Testis (tissue), 2 donors: ENCODE measurements around the gene NLGN4X.

Experiments used
- POLR2A ChIP-seq: fragments of 450-650 bp; IDR thresholded peaks from one replicate; pipeline ENCODE4 v1.6.1; 2017; ENCODE audit warnings: antibody characterized with exemption, mild to moderate bottlenecking, moderate library complexity
- TF ChIP-seq, protein P1 (sequence below), 3 experiments: fragments of 450-650 bp in 2 of 3; fragments of 200-600 bp in 1 of 3; sonication (generic) in 1 of 3; IDR thresholded peaks; one replicate each; pipeline ENCODE4 v1.5.1; 2016 to 2019; ENCODE audit warnings: antibody characterized with exemption in 3 of 3, mild to moderate bottlenecking in 2 of 3, moderate library complexity in 1 of 3

DNA sequence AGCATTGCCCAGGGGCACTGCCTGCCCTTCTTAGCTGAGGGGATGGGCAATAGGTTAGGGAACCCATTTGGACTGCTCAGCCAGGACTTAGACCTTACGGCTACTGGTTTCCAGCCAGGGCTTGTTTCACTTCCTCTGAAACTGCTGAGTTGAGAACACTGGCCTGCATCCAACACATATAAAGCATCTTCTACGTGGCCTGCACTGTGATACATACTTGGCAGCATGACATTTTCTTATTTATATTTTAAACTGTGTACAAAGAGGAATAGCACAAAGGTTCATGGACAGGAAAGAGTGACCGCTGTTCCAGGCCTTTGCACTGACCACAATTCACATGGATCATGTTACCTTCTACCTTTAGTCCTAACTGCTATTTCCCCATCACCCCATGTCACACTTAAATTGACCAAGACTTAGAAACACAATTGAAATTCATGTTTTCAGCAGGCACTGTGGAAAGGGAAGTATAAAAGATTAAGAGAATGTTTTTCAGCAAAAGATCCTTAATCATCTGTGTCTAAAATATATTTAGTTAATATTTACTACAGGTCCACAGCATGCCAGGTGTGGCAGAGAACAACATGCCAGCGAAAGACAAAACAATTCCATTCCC lies 43.7 kb downstream of the NLGN4X start:
- TF ChIP-seq, protein P1, sequence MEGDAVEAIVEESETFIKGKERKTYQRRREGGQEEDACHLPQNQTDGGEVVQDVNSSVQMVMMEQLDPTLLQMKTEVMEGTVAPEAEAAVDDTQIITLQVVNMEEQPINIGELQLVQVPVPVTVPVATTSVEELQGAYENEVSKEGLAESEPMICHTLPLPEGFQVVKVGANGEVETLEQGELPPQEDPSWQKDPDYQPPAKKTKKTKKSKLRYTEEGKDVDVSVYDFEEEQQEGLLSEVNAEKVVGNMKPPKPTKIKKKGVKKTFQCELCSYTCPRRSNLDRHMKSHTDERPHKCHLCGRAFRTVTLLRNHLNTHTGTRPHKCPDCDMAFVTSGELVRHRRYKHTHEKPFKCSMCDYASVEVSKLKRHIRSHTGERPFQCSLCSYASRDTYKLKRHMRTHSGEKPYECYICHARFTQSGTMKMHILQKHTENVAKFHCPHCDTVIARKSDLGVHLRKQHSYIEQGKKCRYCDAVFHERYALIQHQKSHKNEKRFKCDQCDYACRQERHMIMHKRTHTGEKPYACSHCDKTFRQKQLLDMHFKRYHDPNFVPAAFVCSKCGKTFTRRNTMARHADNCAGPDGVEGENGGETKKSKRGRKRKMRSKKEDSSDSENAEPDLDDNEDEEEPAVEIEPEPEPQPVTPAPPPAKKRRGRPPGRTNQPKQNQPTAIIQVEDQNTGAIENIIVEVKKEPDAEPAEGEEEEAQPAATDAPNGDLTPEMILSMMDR (IDR thresholded peaks at IDR 0.05), result no peak
- TF ChIP-seq POLR2A, result no peak
